AG10803 (cell line): ENCODE data around the gene GPS1.

Experiments used
- DNase-seq: peaks from one replicate; pipeline ENCODE4 v3.0.0; 2010; ENCODE audit warnings: low read depth
- H3K4me3 ChIP-seq: 2 replicates; pipeline ENCODE4 v1.5.1; 2011; ENCODE audit warnings: mild to moderate bottlenecking, low read length, control low read depth
- CTCF ChIP-seq: conservative IDR thresholded peaks from 2 replicates; pipeline ENCODE4 v1.5.1; 2011; ENCODE audit warnings: mild to moderate bottlenecking, low read length, control low read depth, inconsistent platforms

GPS1 gene

DNA sequence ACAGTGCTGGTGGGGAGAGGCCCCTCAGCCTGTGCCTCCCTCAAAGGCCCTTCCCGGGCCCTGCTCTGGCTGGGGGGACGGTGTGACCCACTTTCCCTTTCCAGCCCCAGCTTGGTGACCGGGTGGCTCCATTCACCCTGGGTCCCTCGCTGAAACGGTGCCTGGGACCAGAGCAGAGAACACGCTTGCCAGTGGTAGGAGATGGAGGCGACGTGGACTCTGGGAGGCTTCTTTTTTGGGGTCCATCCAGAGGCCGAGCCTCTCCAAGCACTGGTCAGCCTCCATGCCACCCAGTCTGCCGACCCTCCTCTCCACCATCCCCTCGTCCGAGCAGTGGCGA, 36.8 kb upstream of the GPS1 start:
- H3K4me3 ChIP-seq = no peak overlapping the region
- TF ChIP-seq CTCF = no peak
- DNase-seq = no peak

- DNase-seq = no peak
- TF ChIP-seq CTCF = no peak
- H3K4me3 ChIP-seq = no peak overlapping the region
Measured at GRCh38 chr17:82015311-82015971, 36.3 kb upstream of the GPS1 start.

DNA sequence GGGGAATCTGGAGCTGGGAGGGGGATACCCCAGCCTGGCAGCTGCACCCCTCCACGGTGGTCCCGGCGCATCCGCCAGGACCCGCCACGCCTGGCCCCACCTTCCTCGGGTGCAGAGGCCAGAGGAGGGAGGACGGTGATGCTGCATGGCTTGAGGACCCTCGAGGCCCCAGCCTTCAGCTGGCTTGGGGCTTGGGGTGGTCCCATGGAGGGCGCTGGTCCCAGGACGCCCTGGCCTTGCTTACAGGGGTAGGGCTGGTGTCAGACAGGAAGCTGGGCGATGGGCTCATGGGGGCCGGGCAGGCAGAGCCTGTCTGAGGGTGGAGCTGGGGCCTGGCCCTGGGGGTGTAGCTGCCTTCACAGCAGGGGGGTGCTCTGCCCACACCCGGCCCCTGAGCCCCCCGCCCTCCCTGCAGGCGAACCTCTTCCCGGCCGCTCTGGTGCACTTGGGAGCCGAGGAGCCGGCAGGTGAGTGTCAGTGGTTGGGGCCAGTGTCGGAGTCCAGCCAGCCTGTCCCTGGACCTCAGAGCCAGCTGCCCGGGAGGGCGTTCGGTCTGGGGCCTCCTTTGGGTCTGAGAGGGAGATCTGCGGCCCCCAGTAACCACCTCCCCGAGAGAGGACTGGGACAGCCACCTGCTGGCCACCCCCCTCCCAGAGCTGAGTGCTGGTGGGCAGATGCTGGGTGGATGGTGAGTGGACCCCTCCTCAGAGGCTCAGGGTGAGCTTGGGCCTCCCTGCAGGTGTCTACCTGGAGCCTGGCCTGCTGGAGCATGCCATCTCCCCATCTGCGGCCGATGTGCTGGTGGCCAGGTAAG, 35.4 kb upstream of the GPS1 start:
- DNase-seq = no peak
- no peak overlapping the region for H3K4me3 ChIP-seq
- TF ChIP-seq CTCF = no peak

DNA sequence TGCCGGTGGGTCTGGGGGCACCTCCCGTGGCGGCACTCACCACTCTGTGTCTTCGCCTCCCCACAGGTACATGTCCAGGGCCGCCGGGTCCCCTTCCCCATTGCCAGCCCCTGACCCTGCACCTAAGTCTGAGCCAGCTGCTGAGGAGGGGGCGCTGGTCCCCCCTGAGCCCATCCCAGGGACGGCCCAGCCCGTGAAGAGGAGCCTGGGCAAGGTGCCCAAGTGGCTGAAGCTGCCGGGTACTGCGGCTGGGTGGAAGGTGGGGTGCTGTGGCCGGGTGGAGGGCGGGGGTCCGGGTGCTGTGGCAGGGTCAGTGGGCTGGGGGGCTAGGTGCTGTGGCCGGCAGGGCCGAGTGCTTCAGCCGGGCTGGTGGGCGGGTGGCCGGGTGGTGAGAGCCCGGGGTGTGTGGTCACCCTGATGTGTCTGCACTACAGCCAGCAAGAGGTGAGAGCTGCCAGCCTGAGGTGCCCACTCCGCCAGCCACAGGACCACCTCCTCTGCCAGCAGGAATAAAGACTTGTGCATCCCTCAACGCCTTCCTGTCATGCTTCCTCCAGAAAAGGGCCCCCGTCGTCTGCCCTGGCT, 34.7 kb upstream of the GPS1 start:
- no peak overlapping the region for H3K4me3 ChIP-seq
- no peak for TF ChIP-seq CTCF
- DNase-seq = no peak

DNA sequence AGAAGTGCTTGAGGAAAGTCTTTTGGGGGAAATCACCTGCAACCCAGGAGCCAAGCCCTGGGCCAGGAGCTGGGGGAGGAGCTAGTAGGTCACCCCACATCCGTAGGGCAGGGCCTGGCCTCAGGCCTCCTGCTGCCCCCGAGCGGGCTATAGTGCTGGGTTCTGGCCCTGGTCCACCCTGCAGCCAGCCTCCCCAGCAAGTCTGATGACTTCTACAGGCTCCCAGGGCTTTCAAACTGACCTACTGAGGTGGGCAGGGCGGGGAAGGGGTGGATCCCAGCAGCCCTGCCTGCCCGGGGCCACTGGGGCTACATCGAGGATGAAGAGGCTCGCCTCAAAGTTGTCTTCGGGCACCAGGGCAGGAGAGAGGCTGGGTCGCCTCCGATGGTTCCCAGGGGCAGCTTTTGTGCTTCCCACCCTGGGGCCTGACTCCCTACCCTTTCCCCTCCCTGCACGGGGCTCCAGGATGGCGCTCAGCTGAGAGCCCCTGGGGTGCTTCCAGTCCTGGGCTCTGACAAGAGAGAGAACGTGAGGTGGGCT, 34.0 kb upstream of the GPS1 start:
- TF ChIP-seq CTCF = no peak
- DNase-seq = no peak

DNA sequence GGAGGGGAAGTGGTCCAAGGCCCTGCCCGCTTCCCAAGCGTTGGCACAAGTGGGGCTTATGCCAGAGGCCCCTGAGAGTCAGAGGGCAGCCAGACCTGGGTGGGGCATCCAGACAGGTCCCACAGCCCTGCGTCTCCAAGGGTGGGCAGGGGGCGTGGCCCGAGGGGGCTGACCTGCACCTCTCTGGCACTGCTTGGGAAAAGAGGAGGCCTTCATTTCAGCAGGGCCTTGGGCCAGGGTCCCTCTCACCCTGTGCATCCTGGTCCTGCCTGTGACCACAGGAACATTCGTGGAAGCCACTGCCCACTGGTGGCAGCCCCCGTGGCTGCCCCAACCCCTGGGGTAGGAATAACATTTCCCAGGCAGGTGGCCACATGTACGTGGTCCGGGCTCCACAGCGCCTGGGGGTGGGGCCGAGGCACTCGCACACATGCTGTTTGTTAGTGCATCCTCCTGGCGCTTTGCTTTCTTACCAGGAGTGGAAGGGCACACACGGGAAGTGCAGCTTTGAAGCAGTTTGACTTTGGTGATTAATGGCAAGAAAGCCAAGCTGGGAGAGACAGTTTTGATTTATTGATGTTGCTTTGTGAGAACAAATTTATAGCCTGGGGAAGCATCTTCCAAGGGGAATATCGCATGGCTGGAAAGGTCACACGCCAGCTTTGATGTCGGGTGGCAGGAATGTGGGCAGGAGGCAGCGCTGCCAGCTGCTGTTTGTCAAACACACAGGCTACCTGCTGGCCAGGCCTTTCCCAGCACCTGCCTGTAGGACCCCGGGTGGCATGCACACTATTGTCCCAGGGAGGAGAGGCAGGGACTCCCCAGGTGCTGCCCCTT, 33.3 kb upstream of the GPS1 start:
- no peak overlapping the region for H3K4me3 ChIP-seq
- no peak for TF ChIP-seq CTCF
- DNase-seq = no peak

More for the DNA sequence above, 34.0 kb upstream of the GPS1 start:
- no peak overlapping the region for H3K4me3 ChIP-seq
